GM23248 (cell line): ENCODE results near the gene TTLL3. TPM values are rescaled to one million over a fixed set of nuclear protein-coding genes. Genes with fewer than 3 reads are reported as not detected.

ENCODE experiments used
- DNase-seq: peaks from one replicate; pipeline ENCODE4 v3.0.0-alpha.2; 2015
- H2AFZ ChIP-seq: fragments of 200-600 bp; sonication (generic); 2 replicates; pipeline ENCODE4 v1.6.1; 2016; ENCODE audit warnings: antibody characterized with exemption
- H3F3A ChIP-seq: fragments of 200-600 bp; sonication (generic); 2 replicates; pipeline ENCODE4 v1.6.1; 2016; ENCODE audit warnings: mild to moderate bottlenecking, antibody characterized with exemption, mixed run types; ENCODE audit not compliant: insufficient read depth
- H3K27ac ChIP-seq: fragments of 200-600 bp; sonication (generic); 2 replicates; pipeline ENCODE4 v1.5.1; 2016; ENCODE audit warnings: mild to moderate bottlenecking
- H3K27me3 ChIP-seq: fragments of 200-600 bp; sonication (generic); replicated peaks from 2 replicates; pipeline ENCODE4 v1.6.1; 2016; ENCODE audit warnings: mild to moderate bottlenecking; ENCODE audit not compliant: insufficient read depth
- H3K36me3 ChIP-seq: fragments of 200-600 bp; sonication (generic); 2 replicates; pipeline ENCODE4 v1.6.1; 2016; ENCODE audit warnings: low read depth, mild to moderate bottlenecking
- H3K4me1 ChIP-seq: fragments of 200-600 bp; sonication (generic); 2 replicates; pipeline ENCODE4 v1.6.1; 2016; ENCODE audit warnings: mild to moderate bottlenecking; ENCODE audit not compliant: insufficient read depth
- H3K4me2 ChIP-seq: fragments of 200-600 bp; sonication (generic); one replicate; pipeline ENCODE4 v1.6.1; 2016; ENCODE audit warnings: mild to moderate bottlenecking; ENCODE audit not compliant: unreplicated experiment
- H3K4me3 ChIP-seq: fragments of 200-600 bp; sonication (generic); 2 replicates; pipeline ENCODE4 v1.5.1; 2016; ENCODE audit warnings: mild to moderate bottlenecking
- H3K79me2 ChIP-seq: fragments of 200-600 bp; sonication (generic); 2 replicates; pipeline ENCODE4 v1.6.1; 2016; ENCODE audit warnings: mild to moderate bottlenecking; ENCODE audit not compliant: insufficient read depth
- H3K9ac ChIP-seq: fragments of 200-600 bp; sonication (generic); 2 replicates; pipeline ENCODE4 v1.6.1; 2016; ENCODE audit warnings: mild to moderate bottlenecking
- H3K9me2 ChIP-seq: fragments of 200-600 bp; sonication (generic); 2 replicates; pipeline ENCODE4 v1.6.1; 2016; ENCODE audit warnings: mixed run types, mild to moderate bottlenecking, moderate library complexity; ENCODE audit not compliant: insufficient read depth
- H3K9me3 ChIP-seq: fragments of 200-600 bp; sonication (generic); one replicate; pipeline ENCODE4 v1.6.1; 2017; ENCODE audit warnings: low read depth
- H4K20me1 ChIP-seq: fragments of 200-600 bp; sonication (generic); 2 replicates; pipeline ENCODE4 v1.6.0; 2016; ENCODE audit not compliant: insufficient read depth
- EZH2 ChIP-seq: fragments of 200-600 bp; sonication (generic); IDR thresholded peaks from 2 replicates; pipeline ENCODE4 v1.6.1; 2018; ENCODE audit warnings: antibody characterized with exemption, mild to moderate bottlenecking; ENCODE audit not compliant: insufficient read depth, poor library complexity, severe bottlenecking
- EZH2phosphoT487 ChIP-seq: fragments of 200-600 bp; sonication (generic); IDR thresholded peaks from 2 replicates; pipeline ENCODE4 v1.6.1; 2018; ENCODE audit warnings: antibody characterized with exemption, moderate library complexity, mild to moderate bottlenecking, low read depth; ENCODE audit not compliant: insufficient read depth
- WGBS, 2 experiments: methylation state at CpG; one replicate each; pipeline ENCODE4 v1.1.6; 2015 to 2017; ENCODE audit warnings: low lambda C conversion rate in 2 of 2, low coverage in 1 of 2; ENCODE audit errors: missing lambda C conversion rate in 2 of 2; 5-methylcytosine and 5-hydroxymethylcytosine counted together
- in situ Hi-C: fragments of 300-500 bp; cut with MboI; formaldehyde crosslinking; loops from 2 replicates; pipeline ENCODE4 v1.15.0; 2020
- polyA plus RNA-seq: library from polyadenylated mRNA; unstranded; fragments of >200 nt; fragmentation: Nextera tagmentation; extraction: Ambion mirVana; gene quantifications from 2 replicates; pipeline ENCODE4 v1.2.1, GENCODE V29; 2016
- total RNA-seq: library from RNA; depleted of rRNA; stranded (reverse); fragments of >200 nt; shearing (Covaris generic); gene quantifications from 2 replicates; pipeline ENCODE4 v1.2.3, GENCODE V29; 2014

The TTLL3 gene
- total and polyA plus RNA-seq, 2 experiments from 2014 or later, result 26.9 to 30.3 TPM

DNA sequence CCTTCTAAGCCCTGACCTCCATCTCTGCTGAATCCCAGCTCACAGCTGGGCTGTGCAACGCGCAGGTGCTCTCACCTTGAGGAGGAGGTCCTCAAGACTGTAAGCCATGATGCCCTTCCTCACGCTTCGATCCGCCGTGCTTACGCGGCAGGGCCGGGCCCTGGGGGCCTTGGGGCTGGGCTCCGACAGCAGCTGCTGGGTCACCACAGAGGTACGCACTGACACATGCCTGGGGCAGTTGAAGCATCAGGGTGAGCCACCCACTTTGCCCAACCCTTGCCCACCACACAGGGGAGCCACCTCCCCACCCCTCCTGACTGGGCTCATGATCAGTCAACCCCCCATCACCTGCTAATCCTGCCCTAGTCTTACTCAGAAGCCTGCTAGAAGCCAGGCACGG, 66.9 kb downstream of the TTLL3 start:
- no peak for DNase-seq

DNA sequence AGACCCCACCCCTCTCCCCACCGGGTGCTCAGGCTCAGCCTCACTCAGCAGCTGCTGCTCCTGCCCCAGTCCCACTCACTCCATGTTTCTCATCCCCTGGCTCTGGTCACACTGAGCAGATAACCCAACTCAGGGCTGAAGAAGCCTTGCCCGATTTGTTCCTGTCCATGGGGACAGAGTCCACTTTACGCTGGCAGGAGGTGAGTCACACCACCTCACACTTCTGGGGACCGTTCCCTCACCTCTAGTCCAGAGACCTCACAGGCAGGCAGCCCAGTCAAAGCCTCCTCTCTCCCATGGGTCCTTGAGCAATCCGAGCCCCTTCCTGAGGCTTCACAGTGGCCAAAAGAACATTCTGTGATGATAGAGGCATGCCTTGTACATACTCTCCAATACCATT, 68.6 kb downstream of the TTLL3 start:
- H3K4me2 ChIP-seq, result no peak overlapping the region
- peaks cover 6% of the 10 kb centered on the region for H3F3A ChIP-seq
- no peaks in the 10 kb centered on the region for H3K79me2 ChIP-seq
- H3K27me3 ChIP-seq, result no peaks in the 10 kb centered on the region
- no peak overlapping the region for H3K4me3 ChIP-seq
- H4K20me1 ChIP-seq, result no peaks in the 10 kb centered on the region
- H3K36me3 ChIP-seq, result no peaks in the 10 kb centered on the region
- no peak for DNase-seq
- H3K4me1 ChIP-seq, result peaks cover 3% of the 10 kb centered on the region
- no peak overlapping the region for H3K27ac ChIP-seq
- TF ChIP-seq EZH2phosphoT487 (no peak), EZH2 (no peak)
- no peak overlapping the region for H3K9ac ChIP-seq
- no peak overlapping the region for H2AFZ ChIP-seq
- no peaks in the 10 kb centered on the region for H3K9me2 ChIP-seq
- H3K9me3 ChIP-seq, result no peaks in the 10 kb centered on the region
- WGBS, 2 experiments, result 65 to 68% methylated on average over 4 to 5 of the region's 5 CpGs
- in situ Hi-C loops, result no loop called here

More for the DNA sequence above, 66.9 kb downstream of the TTLL3 start:
- H3K36me3 ChIP-seq, result no peaks in the 10 kb centered on the region
- no peaks in the 10 kb centered on the region for H4K20me1 ChIP-seq
- H3K27me3 ChIP-seq, result no peaks in the 10 kb centered on the region
- H3K4me3 ChIP-seq, result no peak overlapping the region
- no peaks in the 10 kb centered on the region; the same call in 1 of the 2 replicates for H3K4me1 ChIP-seq
- no peak overlapping the region for H3K4me2 ChIP-seq
- H3F3A ChIP-seq, result no peaks in the 10 kb centered on the region
- in situ Hi-C loops, result no loop called here
- no peak for TF ChIP-seq EZH2phosphoT487
- TF ChIP-seq EZH2, result no peak
- no peak overlapping the region for H3K27ac ChIP-seq
- no peaks in the 10 kb centered on the region for H3K79me2 ChIP-seq
- H3K9me3 ChIP-seq, result no peaks in the 10 kb centered on the region
- WGBS, 2 experiments, result 75 to 79% methylated on average over 9 to 12 of the region's 12 CpGs
- H2AFZ ChIP-seq, result no peak overlapping the region
- H3K9ac ChIP-seq, result no peak overlapping the region
- no peaks in the 10 kb centered on the region for H3K9me2 ChIP-seq

DNA sequence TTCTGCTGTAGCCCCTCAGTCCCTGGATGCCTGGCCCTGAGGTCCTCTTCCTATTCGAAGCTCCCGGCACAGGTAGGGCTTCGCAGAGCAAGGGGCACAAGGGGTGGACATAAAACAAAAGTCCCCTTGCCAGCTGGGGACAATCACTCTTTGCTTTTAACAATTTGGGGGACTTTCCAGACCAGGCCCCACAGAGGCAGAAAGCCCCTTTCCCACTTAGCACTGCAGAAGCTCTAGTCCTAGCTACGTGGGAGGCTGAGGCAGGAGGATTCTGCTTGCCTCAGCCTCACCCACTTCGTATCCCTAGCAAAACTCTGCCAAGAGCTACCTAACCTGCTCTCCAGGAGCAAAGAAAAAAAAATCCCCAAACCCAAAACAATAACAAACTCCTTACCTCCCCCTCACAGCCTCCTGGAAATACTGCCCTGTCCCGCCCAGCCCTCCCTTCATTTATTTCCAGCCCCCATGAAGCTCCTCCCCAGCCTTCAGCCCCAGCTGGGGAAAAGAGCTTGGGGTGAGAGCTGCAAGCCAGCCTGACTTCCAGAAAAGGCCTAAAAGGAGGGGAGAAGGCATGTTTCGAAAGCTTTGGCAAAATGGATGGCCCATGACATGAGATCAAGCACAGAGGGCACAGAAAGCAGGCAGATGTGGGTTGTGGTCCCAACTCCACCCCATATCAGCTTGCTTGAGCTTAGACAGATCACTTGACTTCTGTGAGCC, 69.9 kb downstream of the TTLL3 start, which contains the start of gene CIDEC:
Gene CIDEC (minus strand): TSS at position 424 of the 720 bp plus-strand sequence. CDS start 1,767 bp downstream, outside the sequence.
- H4K20me1 ChIP-seq, result no peaks in the 10 kb centered on the region
- no peak for DNase-seq
- WGBS, 2 experiments, result 90 to 93% methylated on average over 6 to 7 of the region's 7 CpGs
- TF ChIP-seq EZH2 (no peak), EZH2phosphoT487 (no peak)
- H3K9me3 ChIP-seq, result no peaks in the 10 kb centered on the region
- H3K4me2 ChIP-seq, result no peak within 1 kb of the TSS
- H3K27ac ChIP-seq, result no peak within 1 kb of the TSS
- no peaks in the 10 kb centered on the region for H3K9me2 ChIP-seq
- no peaks in the 10 kb centered on the region for H3K36me3 ChIP-seq
- in situ Hi-C loops, result no loop called here
- H2AFZ ChIP-seq, result no peak within 1 kb of the TSS; the same call in 1 of the 2 replicates
- peaks cover 15% of the 10 kb centered on the region for H3F3A ChIP-seq
- no peak within 1 kb of the TSS for H3K4me3 ChIP-seq
- peaks cover 15% of the 10 kb centered on the region for H3K4me1 ChIP-seq
- H3K27me3 ChIP-seq, result no peaks in the 10 kb centered on the region
- no peak within 1 kb of the TSS for H3K9ac ChIP-seq
- H3K79me2 ChIP-seq, result no peaks in the 10 kb centered on the region

DNA sequence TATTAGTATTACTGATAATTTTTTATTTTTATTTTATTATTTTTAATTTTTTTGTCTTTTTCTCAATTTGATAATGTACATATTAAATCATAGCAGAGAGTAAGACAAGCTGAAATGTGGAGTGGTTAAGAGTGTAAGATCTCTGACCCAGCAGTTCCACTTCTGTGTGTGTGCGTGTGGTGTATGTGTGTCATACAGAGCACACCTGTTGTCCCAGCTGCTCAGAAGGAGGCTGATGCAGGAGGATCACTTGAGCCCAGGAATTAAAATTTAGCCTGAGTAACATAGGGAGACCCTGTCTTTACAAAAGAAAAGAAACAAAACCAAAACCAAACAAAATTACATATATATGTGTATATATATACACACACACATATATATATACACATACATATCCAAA, 71.4 kb downstream of the TTLL3 start:
- Histone ChIP-seq H3F3A (peaks cover 15% of the 10 kb centered on the region), H3K9ac (no peak overlapping the region), H3K79me2 (no peaks in the 10 kb centered on the region), H3K9me3 (no peaks in the 10 kb centered on the region), H3K27ac (no peak overlapping the region), H3K4me2 (no peak overlapping the region), H3K4me3 (no peak overlapping the region), H2AFZ (no peak overlapping the region), H3K4me1 (peaks cover 15% of the 10 kb centered on the region), H3K36me3 (no peaks in the 10 kb centered on the region), H3K9me2 (no peaks in the 10 kb centered on the region), H3K27me3 (no peaks in the 10 kb centered on the region), H4K20me1 (no peaks in the 10 kb centered on the region)
- DNase-seq, result no peak
- WGBS, 2 experiments, result 83 to 95% methylated on average over 1 of the region's 1 CpG
- in situ Hi-C loops, result no loop called here
- TF ChIP-seq EZH2phosphoT487, result no peak
- no peak for TF ChIP-seq EZH2
